Activated CD4-positive, alpha-beta T cell treated with anti-CD3 and anti-CD28 coated beads, Interleukin-10, Interleukin-2, amounts not matched to agents 100 ng/mL and 50 ng/mL, durations not matched to agents 16 hours and 8 hours (primary cell): Measurements from ENCODE around the gene CDH6.

Source experiments
- DNase-seq: peaks from one replicate; pipeline ENCODE4 v3.0.0-alpha.2; 2020

CDH6 gene

DNA sequence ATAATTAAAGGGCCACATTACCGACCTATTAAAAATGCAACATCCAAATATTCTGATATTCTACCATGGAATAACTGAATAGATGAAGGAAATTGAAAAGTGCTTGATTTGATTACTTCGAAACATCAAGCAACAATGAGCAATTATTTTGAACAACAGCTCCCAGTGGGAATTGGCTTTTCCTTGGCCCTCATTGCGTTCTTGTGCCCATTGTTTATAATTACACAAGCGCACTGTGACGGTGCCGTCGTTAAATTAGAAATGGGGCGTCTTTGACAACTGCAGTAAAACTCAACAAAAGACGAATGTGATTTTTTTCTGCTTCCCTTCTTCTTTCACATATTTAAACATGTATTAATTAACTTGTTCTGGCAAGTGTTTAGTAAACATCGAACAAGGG, 61.6 kb downstream of the CDH6 start:
- no peak for DNase-seq

DNA sequence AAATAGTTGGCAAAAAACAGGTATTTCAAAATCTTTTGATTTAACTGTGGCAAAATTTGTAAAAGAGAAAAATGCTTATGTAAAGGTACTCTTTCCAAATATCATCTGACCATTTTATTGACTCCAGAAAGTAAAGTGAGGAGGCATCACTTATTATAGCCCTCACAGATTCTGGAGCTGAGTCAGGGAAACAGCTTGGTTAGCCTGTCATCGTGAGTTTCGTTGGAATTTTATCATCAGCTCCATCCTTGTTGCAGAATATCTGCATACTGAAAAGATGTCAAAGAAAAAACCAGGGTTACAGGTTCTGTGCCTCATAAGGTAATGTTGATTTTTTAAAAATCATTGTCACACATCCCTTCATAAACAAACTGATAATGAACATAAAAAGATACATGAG, 74.8 kb downstream of the CDH6 start:
- no peak for DNase-seq

DNA sequence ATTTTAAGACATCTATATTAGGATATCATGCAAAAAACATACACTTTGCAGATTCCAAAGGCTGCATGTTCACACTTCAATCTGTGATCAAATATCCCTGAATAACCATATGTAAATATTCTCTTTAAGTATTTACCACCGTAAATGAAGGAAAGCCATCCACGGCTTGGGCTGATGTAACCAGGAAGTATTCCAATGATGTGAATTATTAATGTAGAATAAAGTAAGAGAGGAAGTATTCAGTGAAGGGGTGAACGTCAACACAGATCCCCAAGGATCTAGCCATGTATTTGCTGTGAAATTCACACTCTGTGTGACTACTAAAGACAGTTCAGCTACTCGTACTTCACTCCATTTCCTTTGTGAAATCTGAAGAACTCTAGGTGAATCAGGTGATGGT, 75.2 kb downstream of the CDH6 start:
- no peak for DNase-seq

DNA sequence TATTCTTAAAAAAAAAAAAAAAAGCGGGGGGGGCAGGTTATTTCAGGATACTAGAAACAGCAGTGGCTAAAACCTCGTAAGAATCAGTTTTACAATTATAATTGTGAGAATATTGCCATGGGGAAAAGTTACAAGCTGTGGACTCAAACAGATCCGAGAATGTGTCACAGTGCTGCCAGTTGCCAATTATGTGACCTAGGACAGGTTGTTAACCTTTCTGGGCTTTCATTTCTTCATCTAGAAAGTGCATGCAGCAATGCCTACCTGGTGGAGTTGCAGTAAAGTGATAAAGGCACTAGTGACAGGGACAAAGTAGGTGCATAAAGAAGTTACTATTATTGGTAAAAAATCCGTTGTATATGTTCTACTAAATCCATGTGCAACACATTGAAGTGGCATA, 75.8 kb downstream of the CDH6 start:
- DNase-seq: no peak

DNA sequence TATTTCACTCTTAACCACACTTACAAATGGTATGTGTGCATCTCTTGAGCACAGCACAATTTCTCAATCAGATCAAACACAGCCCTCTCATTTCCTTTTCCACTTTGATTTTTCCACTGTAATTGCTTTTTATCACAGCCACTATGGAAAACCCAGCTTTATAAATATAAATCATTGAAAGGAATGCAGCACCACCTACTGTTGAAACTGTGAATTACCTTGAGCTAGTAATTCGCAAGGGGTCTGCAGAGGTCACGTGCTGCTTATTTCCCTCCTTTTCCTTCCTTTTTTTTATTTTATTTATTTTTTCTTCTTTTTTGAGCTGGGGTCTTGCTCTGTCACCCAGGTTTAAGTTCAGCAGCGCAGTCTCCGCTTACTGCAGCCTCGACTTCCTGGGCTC, 76.9 kb downstream of the CDH6 start:
- peak; percentile 8 for DNase-seq

DNA sequence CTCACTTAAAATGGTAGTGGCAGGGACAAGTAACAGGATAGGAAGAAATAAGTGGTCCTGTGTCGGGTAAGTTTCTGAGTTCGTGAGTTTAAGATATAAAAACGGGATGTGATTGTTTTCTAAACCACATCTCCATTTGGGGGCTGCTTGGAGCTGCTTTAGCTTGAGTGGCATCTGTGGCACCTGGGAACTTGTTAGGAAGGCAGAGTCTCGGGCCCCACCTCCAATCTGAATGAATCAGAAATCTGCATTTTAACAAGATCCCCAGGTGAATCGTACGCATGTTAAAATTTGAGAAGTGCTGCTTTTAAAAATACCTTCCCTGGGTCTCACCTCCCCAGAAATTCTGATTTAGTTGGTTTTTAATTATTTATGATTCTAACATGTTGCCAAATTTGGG, 78.1 kb downstream of the CDH6 start:
- DNase-seq: no peak

DNA sequence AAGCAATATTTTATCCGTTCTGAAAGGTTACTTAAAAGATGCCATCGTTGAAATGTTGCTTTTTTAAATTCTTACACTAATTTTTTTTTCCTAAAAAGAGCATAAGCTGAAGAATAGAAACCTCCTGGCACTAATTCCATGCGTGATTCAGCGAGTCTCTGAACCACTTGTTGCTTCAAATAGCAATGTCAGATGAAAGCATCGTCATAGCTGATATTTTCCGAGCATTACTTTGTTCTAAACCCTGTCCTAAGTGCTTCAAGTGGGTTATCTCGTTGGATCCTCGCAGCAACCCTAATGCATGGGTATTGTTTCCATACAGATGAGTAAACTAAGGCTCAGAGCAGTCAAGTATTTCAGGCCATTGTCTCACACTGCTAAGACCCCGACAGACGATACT, 79.7 kb downstream of the CDH6 start:
- no peak for DNase-seq

DNA sequence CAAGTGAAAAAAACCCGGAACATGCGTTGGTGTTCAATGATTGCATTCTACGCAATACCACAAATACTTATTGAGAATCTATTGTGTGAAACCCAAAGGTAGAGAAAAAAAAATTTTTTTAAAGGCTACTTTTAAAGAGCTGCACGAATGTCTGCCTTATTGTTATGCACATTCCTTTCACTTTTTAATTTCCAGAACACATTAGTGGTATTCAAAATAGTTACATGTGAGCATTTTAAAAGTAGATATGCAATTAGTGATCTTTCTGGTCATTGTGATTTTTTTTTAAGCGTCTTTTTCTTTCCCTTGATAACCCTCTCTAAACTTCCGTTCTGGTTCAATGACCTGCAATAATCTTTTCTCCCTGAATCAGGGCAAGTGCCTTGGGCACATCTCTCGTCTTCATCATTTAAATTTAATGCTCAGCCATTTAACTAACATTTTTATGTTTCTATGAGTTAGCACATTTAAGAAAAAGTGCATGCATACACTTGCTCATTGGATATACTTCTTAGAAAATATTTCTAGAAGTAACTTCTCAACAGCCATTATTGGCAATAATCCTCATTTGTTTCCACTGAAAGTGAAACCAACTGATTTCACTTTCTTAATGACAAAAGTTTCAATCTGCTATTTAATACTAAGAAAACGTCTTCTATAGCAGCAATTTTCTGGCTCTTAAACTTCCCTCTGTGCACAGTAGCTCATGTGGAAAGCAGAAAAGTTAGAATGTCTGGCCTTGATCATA, 80.3 kb downstream of the CDH6 start:
- DNase-seq: peak; percentile 21

DNA sequence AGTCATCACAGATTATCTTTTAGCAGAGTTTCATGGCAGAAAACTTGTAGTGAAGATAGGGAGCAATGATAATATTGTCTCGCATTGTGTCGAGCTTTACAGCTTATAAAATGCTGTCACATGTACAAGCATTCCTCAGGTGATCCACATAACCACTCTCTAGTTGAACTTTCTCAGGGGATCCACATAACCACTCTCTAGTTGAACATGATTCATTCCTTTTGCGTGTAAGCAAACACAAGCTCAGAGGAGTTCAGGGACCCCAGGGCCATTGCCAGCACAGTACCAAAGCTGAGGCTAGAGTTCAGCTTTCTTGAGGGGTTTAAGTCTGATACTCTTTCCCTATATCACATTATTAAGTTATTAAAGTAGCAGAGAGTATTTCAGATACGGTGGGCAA, 86.7 kb downstream of the CDH6 start:
- no peak for DNase-seq

DNA sequence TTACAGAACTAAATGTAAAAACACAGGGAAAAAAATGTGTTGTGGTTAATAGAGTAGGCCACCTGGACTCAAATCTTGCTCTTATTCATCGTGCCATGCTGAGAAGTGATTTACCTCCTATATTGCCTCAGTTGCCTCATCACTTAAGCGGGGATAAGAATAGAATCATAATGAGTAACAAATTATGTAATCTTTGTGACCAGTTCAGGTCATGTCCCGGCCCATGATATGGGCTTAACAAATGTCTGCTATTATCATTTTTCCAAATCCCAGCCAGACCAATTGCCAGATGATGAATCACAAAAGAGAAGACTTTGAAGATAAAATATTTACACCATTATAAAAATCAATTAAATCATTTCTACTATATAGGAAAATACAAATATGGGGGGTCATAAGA, 89.8 kb downstream of the CDH6 start:
- no peak for DNase-seq

DNA sequence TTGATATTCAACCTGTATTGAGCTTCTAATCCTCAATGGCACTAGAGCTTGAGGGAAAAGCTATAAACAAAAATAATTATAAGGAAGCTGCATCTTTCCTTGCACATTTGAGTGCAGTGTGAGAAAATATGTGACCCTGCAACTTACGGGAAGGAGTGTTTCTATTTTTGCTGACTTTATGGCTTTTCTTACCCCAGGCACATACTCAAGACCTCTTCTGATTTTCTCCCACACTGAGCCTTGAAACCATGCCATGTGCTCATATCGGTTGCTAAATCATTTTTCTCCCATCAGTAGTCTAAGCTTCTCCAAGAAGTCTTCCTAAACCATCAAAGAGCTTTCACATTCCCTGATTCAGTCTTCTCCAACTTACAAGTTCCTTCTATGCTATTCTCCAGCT, 91.5 kb downstream of the CDH6 start:
- DNase-seq: no peak

DNA sequence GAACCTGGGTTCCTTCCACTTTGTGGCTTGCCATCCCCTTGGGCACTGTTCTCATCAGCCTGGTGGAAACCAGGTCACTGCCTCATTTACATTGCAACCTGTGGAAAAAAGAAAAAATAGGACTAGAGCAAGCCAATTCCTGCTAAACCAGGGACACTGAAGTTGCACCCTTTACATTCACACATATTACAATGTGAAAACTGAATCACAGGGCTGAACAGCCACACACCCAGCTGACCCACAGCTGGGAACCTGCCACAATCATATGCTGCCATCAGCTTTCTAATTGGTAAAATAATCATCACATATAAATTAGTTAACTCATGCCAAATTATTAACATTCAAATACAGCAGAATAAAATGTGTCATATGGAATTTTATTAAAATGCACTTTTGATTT, 94.5 kb downstream of the CDH6 start:
- DNase-seq: no peak

DNA sequence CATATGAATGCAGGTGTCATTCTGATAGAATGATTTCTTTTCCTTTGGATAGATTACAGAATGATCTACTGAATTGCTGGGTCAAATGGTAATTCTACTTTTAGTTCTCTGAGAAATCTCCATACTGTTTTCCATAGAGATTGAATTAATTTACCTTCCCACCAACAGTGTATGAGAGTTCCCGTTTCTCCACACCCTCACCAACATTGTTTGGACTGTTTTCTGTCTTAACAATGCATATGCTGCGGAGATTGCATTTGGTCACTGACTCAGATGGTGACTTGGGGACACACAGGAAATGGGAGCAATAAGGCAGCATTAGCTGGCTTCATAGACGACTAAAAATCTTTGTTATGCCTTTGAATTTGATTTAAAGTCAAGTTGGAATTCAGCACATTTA, 95.9 kb downstream of the CDH6 start:
- DNase-seq: no peak

DNA sequence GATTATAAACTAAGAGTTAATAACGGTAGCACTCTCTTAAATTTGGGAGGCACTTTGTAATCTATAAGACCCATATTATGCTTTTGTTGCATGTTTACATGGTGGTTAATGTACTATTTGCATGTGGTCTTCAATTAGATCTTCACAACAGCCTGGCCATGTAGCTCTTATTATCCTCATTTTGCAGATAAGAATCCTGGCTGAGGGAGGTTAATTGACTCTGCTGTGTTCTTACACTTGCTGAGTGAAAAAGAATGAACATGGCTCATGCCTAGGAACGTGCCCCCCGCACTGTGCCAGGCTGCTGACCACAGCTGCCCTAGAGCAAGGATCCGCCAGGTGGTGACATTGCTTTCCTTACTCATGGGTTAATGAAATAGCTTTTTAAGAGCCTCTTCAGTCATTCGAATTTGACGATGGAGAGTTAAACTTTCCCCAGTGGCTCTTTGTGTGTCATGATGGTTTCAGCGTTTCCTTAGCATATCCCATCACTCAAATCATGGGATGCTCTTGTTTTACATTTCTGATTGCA, 97.9 kb downstream of the CDH6 start:
- DNase-seq: no peak

DNA sequence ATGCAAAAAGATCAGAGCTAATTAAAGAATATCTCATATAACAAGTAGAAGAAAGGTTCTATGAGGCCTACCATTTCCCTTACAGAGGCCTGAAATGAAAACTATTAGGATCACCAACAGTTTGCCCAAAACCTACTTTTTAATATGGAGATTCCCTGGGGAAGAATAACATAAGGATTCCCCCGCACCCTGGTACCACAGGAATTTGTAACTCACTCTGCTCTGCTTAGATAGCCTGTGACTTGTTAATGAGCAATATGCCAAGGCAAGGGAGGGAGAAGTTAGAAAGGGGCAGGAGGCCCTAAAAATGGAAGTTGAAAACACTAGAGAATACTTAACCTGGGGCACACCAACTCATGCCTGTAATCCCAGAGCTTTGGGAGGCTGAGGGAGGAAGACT, 107.0 kb downstream of the CDH6 start:
- DNase-seq: no peak

DNA sequence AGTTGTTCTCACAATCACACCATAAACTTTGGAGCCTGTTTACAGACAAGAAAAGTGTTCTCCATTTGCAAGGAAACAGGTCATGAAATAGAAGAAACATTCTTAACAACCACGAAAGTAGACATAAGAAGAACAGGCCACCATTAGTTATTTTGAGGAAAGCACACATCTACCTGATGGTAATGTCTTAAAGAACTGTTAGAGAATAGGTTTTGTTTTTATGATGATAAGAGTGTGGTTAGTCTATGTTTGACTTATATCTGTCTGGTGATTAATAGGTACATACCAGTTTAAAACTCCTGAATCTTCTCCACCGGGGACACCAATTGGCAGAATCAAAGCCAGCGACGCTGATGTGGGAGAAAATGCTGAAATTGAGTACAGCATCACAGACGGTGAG, 108.3 kb downstream of the CDH6 start:
- DNase-seq: no peak

DNA sequence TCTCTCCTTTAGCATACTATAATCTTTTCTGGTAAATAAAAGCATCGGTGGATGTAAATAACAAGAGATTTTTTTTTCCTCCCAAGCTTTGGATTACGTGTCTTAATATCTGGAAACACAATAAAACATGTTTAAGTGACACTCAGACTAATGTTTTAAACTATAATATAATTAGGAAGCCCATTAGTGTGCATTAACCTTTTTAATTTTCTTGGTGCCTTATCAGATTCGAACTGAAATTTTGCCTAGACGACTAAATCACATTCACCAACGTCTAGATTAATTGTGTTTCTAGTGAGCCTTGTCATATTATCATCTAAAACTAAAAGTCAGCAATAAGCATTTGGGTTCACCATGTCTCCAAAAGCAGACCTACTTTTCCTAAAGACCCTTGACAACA, 110.2 kb downstream of the CDH6 start:
- no peak for DNase-seq

DNA sequence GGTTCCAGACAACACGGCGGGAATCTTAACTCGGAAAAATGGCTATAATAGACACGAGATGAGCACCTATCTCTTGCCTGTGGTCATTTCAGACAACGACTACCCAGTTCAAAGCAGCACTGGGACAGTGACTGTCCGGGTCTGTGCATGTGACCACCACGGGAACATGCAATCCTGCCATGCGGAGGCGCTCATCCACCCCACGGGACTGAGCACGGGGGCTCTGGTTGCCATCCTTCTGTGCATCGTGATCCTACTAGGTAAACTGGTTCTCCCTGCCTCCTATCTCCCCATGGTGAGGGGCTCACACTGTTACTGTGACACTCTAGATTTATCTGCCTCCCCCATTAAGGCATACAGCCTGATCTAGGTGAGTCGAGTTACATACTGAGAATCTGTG, 124.2 kb downstream of the CDH6 start:
- DNase-seq: no peak

DNA sequence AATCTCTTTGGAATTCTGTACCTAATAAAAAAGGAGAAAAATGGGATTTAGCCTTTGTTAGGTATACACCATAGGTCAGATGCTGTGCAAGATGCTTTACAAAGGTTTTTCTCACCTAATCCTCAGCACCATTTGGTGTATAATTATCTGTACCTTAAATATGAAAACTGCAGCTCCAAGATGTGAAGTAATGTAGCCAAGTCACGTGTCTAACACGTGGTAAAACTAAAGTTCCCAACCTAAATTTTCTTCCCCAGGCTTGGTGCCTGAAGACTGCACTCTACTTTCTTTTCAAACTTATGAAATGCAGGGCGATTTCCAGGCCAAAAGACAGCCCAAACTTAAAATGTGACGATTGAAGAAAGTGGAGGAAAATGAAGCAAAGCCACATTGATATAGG, 125.8 kb downstream of the CDH6 start:
- no peak for DNase-seq

DNA sequence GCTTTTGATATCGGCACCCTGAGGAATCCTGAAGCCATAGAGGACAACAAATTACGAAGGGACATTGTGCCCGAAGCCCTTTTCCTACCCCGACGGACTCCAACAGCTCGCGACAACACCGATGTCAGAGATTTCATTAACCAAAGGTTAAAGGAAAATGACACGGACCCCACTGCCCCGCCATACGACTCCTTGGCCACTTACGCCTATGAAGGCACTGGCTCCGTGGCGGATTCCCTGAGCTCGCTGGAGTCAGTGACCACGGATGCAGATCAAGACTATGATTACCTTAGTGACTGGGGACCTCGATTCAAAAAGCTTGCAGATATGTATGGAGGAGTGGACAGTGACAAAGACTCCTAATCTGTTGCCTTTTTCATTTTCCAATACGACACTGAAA, 129.5 kb downstream of the CDH6 start:
- DNase-seq: no peak

DNA sequence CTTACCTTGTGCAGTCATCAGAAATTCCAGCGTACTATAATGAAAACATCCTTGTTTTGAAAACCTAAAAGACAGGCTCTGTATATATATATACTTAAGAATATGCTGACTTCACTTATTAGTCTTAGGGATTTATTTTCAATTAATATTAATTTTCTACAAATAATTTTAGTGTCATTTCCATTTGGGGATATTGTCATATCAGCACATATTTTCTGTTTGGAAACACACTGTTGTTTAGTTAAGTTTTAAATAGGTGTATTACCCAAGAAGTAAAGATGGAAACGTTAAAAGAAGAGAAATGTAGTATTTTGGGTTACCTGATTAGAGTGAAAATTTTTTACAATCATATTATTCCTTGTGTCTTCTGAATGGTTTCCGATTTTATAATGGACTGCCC, 131.4 kb downstream of the CDH6 start:
- DNase-seq: no peak

DNA sequence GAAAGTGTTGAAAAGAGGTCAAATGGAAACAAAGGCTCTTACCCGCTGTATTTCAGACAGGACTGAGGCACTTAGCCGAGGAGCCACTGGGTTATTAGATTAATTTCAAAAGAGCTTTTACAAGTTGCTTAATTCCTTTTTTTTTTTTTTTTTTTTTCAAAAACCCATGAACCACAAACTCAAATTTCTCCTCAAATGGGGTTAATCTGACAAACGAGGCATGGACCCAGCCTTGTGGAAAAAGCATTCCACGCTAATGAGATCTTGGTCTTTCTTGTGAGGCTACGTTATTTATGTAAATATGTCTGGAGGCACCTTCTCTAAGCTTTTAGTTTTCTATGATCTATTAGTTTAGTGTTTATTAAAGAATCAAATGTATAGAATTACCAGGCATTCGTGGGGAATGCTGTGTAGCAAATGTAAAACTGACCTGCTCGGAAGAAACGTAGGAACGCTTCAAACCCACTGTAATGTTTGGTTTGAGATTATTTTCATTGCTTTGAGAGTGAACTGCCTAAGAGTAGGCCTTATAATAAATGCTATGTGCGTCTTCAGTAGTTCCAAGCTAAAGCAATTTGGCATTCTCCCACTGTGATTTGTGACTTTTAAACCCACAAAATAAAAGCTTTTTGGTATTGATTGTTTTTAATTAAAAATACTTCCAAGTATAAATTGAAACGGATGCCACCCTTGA, 134.7 kb downstream of the CDH6 start:
- no peak for DNase-seq

DNA sequence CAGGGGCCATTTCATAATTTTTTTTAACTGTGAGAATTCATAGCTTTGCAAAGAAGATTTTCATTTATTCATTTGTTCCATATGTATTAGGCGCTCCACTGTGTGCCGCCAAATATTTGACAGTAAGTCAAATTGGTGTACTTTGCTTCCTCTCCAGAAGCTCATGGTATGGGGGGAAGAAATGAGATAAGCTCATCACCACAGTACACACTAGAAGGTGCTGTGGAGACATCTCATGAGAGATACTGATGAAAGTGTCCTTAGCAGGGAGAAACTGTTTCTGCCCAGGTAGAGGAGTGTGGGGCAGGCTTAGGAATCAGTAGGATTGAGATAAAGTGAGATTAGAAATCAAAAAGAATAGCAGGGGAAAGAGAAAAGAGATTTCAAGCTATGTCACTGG, 136.2 kb downstream of the CDH6 start:
- no peak for DNase-seq

DNA sequence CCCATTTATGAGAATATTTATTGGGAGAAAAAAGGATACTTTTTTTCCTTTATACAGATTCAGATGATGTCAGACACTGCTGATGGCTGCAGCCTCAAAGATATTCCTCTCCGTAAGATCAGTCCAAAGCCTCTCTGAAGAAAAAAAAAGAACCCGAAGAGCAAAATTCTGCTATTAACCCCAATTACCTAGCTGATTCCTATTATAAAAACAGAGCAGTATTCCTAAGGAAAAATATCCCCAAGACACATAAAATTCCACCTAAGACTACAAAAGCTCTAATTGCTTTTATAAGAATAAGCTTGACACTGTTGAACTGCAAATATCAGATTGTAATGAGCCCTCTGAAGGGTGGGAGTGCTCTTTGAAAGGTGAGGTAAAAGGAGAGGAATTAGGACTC, 138.7 kb downstream of the CDH6 start:
- DNase-seq: no peak

DNA sequence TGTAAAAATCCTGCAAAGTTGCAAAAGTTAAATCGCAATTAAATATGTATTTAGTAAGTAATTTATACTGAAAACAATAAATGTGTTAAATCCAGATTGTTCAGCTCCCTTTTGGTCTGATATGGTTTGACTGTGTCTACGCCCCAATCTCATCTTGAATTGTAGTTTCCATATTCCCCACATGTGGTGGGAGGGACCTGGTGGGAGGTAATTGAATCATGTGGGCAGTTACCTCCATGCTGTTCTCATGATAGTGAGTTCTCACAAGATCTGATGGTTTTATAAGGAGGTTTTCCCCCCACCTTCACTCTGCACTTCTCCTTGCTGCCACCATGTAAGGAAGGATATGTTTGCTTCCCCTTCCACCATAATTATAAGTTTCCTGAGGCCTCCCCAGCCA, 140.0 kb downstream of the CDH6 start:
- DNase-seq: no peak
